A172 (cell line): Measurements from ENCODE around the gene PGAP6. TPM values are rescaled to one million over a fixed set of nuclear protein-coding genes. Genes with fewer than 3 reads are reported as not detected.
"Not testable (repeated sequence)": the region's sequence is repeated elsewhere in the genome, so short reads cannot be mapped to it uniquely, and the experiment has no call there.

Source experiments
- DNase-seq: peaks from one replicate; pipeline ENCODE4 v3.0.0-alpha.2; 2015; ENCODE audit warnings: low spot score
- total RNA-seq: library from RNA; depleted of rRNA; stranded (reverse); fragments of >200 nt; shearing (Covaris generic); gene quantifications from 2 replicates; pipeline ENCODE4 v1.2.3, GENCODE V29; 2014

PGAP6 gene
- total RNA-seq, 1 experiment from 2014 or later = 46.6 TPM

- peak; percentile 75 for DNase-seq
Measured at GRCh38 chr16:401468-402348, 19.9 kb upstream of the PGAP6 start, which contains the start of gene DECR2. Gene DECR2 (plus strand): TSS chr16:401885. CDS start chr16:401964, 79 bp downstream.

- DNase-seq = no peak
Measured at GRCh38 chr16:400061-400591, 18.3 kb upstream of the PGAP6 start.

GRCh38 chr16:399340-400019 is 17.7 kb upstream of the PGAP6 start:
- no peak for DNase-seq

GRCh38 chr16:398561-399339 is 17.0 kb upstream of the PGAP6 start:
- no peak for DNase-seq

GRCh38 chr16:397736-398332 is 16.1 kb upstream of the PGAP6 start:
- DNase-seq = no peak

- DNase-seq = no peak
Measured at GRCh38 chr16:397135-397661, 15.4 kb upstream of the PGAP6 start, which contains the start of gene NME4. Gene NME4 (plus strand): TSS chr16:397199. CDS start chr16:397223, 24 bp downstream.

- DNase-seq = peak; percentile 42
Measured at GRCh38 chr16:396605-397004, 14.8 kb upstream of the PGAP6 start.

GRCh38 chr16:396199-396598 is 14.4 kb upstream of the PGAP6 start:
- DNase-seq = no peak

- no peak for DNase-seq
Measured at GRCh38 chr16:392450-393030, 10.8 kb upstream of the PGAP6 start.

- DNase-seq = peak; percentile 68
Measured at GRCh38 chr16:391885-392335, 10.1 kb upstream of the PGAP6 start.

GRCh38 chr16:389352-389751 is 7.6 kb upstream of the PGAP6 start:
- no peak for DNase-seq

GRCh38 chr16:387761-388666 is 6.2 kb upstream of the PGAP6 start:
- DNase-seq = not testable (repeated sequence)

GRCh38 chr16:386641-387156 is 4.9 kb upstream of the PGAP6 start:
- no peak for DNase-seq

- DNase-seq = no peak
Measured at GRCh38 chr16:383326-384051, 1.7 kb upstream of the PGAP6 start.

GRCh38 chr16:381012-381788 is 578 bp downstream of the PGAP6 start:
- no peak for DNase-seq

GRCh38 chr16:380762-381011 is 1.1 kb downstream of the PGAP6 start:
- DNase-seq = no peak

GRCh38 chr16:379961-380761 is 1.6 kb downstream of the PGAP6 start:
- DNase-seq = no peak
